Endodermal cell (in vitro differentiated cells): ENCODE data around the gene ZCCHC14. TPM values are rescaled to one million over a fixed set of nuclear protein-coding genes. Genes with fewer than 3 reads are reported as not detected.

Experiments used
- DNase-seq: peaks from one replicate; pipeline ENCODE4 v3.0.0-alpha.2; 2017
- H3K27ac ChIP-seq: 2 replicates; pipeline ENCODE4 v1.5.1; 2013; ENCODE audit warnings: mild to moderate bottlenecking, low read depth, low read length, moderate library complexity
- H3K27me3 ChIP-seq: 2 replicates; pipeline ENCODE4 v1.6.1; 2013; ENCODE audit warnings: mild to moderate bottlenecking, low read length, moderate library complexity; ENCODE audit not compliant: insufficient read depth, control insufficient read depth, poor library complexity, severe bottlenecking
- H3K36me3 ChIP-seq: 2 replicates; pipeline ENCODE4 v1.7.0; 2013; ENCODE audit warnings: mild to moderate bottlenecking, low read length, moderate library complexity; ENCODE audit not compliant: control insufficient read depth, insufficient read depth
- H3K4me1 ChIP-seq: one replicate; pipeline ENCODE4 v1.7.0; 2013; ENCODE audit warnings: low read length; ENCODE audit not compliant: control insufficient read depth, insufficient read depth
- H3K4me3 ChIP-seq: 2 replicates; pipeline ENCODE4 v1.5.1; 2013; ENCODE audit warnings: mild to moderate bottlenecking, low read length, moderate library complexity
- H3K9ac ChIP-seq: 2 replicates; pipeline ENCODE4 v1.6.1; 2013; ENCODE audit warnings: mild to moderate bottlenecking, low read length, moderate library complexity; ENCODE audit not compliant: poor library complexity, severe bottlenecking; ENCODE audit errors: extremely low read depth
- H3K9me3 ChIP-seq: 2 replicates; pipeline ENCODE4 v1.6.1; 2013; ENCODE audit warnings: mild to moderate bottlenecking, low read length, moderate library complexity; ENCODE audit not compliant: control insufficient read depth
- H3K27ac Mint-ChIP-seq: 2 replicates; pipeline ENCODE4 v1.8.0; 2020; ENCODE audit warnings: mixed read lengths
- H3K27me3 Mint-ChIP-seq: 2 replicates; pipeline ENCODE4 v1.8.0; 2021; ENCODE audit warnings: mild to moderate bottlenecking, mixed read lengths; ENCODE audit not compliant: insufficient read depth
- H3K36me3 Mint-ChIP-seq: 2 replicates; pipeline ENCODE4 v1.8.0; 2020; ENCODE audit warnings: low read depth, mixed read lengths
- H3K4me1 Mint-ChIP-seq: 2 replicates; pipeline ENCODE4 v1.8.0; 2020; ENCODE audit warnings: mixed read lengths
- H3K4me3 Mint-ChIP-seq: 2 replicates; pipeline ENCODE4 v1.8.0; 2020; ENCODE audit warnings: mild to moderate bottlenecking, moderate library complexity, mixed read lengths
- H3K9me3 Mint-ChIP-seq: 2 replicates; pipeline ENCODE4 v1.8.0; 2020; ENCODE audit warnings: mild to moderate bottlenecking, mixed read lengths
- WGBS, 2 experiments: methylation state at CpG; one replicate each; pipeline versions ENCODE4 v1.1.5 to v1.1.7; 2013; ENCODE audit warnings: missing lambda C conversion rate in 2 of 2, mixed read lengths in 1 of 2; ENCODE audit not compliant: insufficient coverage in 1 of 2, insufficient read length in 1 of 2; 5-methylcytosine and 5-hydroxymethylcytosine counted together
- total RNA-seq, 2 donors: library from RNA; stranded (reverse); fragmentation: NEBNext Ultra II Directional in 1 of 2; extraction: Animal tissue kit (Norgen Biotek cat#: 25700) in 1 of 2; gene quantifications; 2 replicates in 1 of 2; 3 replicates in 1 of 2; pipeline ENCODE4 v1.2.1, GENCODE V29; 2021
- TF ChIP-seq, protein P1 (sequence below): fragments of 200-600 bp; sonication (generic); conservative IDR thresholded peaks from 2 replicates; pipeline ENCODE4 v1.5.0; 2021; ENCODE audit warnings: antibody characterized with exemption, mild to moderate bottlenecking

Gene ZCCHC14
- total RNA-seq, 2 donors from 2014 or later, result 27.3 to 33.7 TPM

DNA sequence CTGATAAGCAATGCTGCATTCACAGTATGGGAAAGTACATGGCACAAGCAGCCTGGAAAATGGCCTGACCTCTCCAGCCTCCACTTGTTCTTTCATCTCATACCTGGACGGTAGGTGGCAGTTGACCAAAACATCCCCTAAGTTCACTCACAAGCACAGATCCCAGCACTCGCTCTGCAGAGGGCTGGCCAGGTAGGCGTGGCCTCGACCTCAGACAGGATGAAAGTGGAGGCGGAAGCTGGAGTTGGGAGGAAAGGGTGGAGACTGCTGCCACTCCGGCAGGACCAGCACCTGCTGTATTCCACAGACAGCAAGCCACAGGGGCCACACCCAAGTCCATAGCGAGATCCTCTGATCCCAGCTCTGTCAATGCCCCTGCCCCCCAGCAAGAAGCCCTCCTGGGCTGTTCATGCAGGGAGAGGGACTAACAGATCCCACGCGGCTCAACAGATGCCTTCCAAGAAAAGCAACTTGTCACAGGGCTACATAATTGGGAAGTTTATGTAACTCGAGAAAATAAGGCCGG is 31.3 kb downstream of the ZCCHC14 start:
- Histone ChIP-seq H3K4me1 (no peaks in the 10 kb centered on the region), H3K4me3 (peak overlapping the region; percentile 51), H3K9me3 (no peaks in the 10 kb centered on the region), H3K36me3 (peaks cover 38% of the 10 kb centered on the region), H3K27me3 (no peaks in the 10 kb centered on the region), H3K9ac (no peak overlapping the region), H3K27ac (no peak overlapping the region)
- peaks cover 7% of the 10 kb centered on the region for H3K4me1 Mint-ChIP-seq
- TF ChIP-seq, protein P1, sequence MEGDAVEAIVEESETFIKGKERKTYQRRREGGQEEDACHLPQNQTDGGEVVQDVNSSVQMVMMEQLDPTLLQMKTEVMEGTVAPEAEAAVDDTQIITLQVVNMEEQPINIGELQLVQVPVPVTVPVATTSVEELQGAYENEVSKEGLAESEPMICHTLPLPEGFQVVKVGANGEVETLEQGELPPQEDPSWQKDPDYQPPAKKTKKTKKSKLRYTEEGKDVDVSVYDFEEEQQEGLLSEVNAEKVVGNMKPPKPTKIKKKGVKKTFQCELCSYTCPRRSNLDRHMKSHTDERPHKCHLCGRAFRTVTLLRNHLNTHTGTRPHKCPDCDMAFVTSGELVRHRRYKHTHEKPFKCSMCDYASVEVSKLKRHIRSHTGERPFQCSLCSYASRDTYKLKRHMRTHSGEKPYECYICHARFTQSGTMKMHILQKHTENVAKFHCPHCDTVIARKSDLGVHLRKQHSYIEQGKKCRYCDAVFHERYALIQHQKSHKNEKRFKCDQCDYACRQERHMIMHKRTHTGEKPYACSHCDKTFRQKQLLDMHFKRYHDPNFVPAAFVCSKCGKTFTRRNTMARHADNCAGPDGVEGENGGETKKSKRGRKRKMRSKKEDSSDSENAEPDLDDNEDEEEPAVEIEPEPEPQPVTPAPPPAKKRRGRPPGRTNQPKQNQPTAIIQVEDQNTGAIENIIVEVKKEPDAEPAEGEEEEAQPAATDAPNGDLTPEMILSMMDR, result peak; percentile 82
- peak overlapping the region; percentile 30 for H3K4me3 Mint-ChIP-seq
- H3K36me3 Mint-ChIP-seq, result peaks cover 35% of the 10 kb centered on the region
- WGBS, 2 experiments, result 22 to 36% methylated on average over 7 to 11 of the region's 11 CpGs
- DNase-seq, result peak; percentile 98
- peak overlapping the region; percentile 78 for H3K27ac Mint-ChIP-seq
- H3K9me3 Mint-ChIP-seq, result no peaks in the 10 kb centered on the region
- H3K27me3 Mint-ChIP-seq, result no peaks in the 10 kb centered on the region

DNA sequence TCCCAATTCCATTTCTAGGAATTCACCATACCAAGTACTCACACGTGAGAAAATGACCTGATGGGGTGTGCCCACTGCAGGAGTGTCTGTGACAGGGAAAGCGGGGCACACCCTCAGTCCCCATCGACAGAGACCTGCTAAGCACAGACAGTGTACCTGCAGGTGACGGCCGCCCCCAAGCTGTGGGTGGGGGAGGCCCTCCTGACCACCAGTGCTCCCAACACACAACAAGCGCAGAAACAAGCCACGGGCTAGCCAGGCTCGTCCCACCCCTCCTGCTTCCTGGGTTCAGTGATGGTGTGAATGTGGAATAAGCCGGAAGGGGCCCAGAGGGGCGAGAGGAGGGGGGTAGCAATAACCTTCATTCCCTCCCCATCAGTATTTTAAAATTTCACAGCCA is 31.9 kb downstream of the ZCCHC14 start:
- Histone ChIP-seq H3K27me3 (no peaks in the 10 kb centered on the region), H3K27ac (no peak overlapping the region), H3K4me3 (no peak overlapping the region), H3K9me3 (no peaks in the 10 kb centered on the region), H3K9ac (no peak overlapping the region), H3K4me1 (no peaks in the 10 kb centered on the region), H3K36me3 (peaks cover 40% of the 10 kb centered on the region)
- 95 to 100% methylated on average over 1 to 8 of the region's 10 CpGs for WGBS, 2 experiments
- Mint-ChIP-seq H3K27me3 (no peaks in the 10 kb centered on the region), H3K4me3 (no peak overlapping the region), H3K27ac (no peak overlapping the region), H3K9me3 (no peaks in the 10 kb centered on the region), H3K4me1 (peaks cover under 1% of the 10 kb centered on the region), H3K36me3 (peaks cover 35% of the 10 kb centered on the region)
- no peak for DNase-seq
- TF ChIP-seq, protein P1, result no peak

DNA sequence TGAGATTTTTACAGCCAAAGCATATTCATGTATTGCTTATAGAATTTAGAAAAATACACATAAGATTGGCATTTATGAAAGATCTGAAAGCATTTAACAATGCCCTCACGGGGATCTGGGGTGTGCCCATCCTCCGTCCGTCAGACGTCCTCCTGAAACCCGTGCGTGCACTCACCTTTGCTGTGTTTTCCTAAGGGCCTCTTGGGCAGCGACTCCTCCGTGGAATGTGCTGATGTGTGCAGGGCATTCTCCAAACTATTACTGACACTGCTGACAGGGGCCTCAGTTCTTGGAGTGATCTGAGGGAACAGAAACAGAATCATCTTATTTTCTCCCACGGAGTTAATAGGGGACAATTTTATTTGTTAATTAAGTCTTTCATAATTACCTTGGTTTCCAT is 33.0 kb downstream of the ZCCHC14 start:
- no peaks in the 10 kb centered on the region for H3K9me3 Mint-ChIP-seq
- H3K36me3 Mint-ChIP-seq, result peaks cover 40% of the 10 kb centered on the region
- no peaks in the 10 kb centered on the region for H3K4me1 ChIP-seq
- H3K27me3 Mint-ChIP-seq, result no peaks in the 10 kb centered on the region
- H3K4me1 Mint-ChIP-seq, result no peaks in the 10 kb centered on the region
- H3K27ac ChIP-seq, result no peak overlapping the region
- 93% methylated on average over 8 of the region's 9 CpGs; no CpG with 5 or more reads in 1 of the 2 experiments for WGBS, 2 experiments
- TF ChIP-seq, protein P1, result no peak
- DNase-seq, result no peak
- H3K27ac Mint-ChIP-seq, result peak overlapping the region; percentile 55
- no peak overlapping the region for H3K4me3 Mint-ChIP-seq
- no peaks in the 10 kb centered on the region for H3K9me3 ChIP-seq
- H3K9ac ChIP-seq, result no peak overlapping the region
- H3K27me3 ChIP-seq, result no peaks in the 10 kb centered on the region
- H3K4me3 ChIP-seq, result no peak overlapping the region
- H3K36me3 ChIP-seq, result peaks cover 44% of the 10 kb centered on the region
